NCI-H2171 treated with DMSO at 0.1 percent for 48 hours (cell line): Measurements from ENCODE around the gene CRYBA1.
"Not testable (repeated sequence)": the region's sequence is repeated elsewhere in the genome, so short reads cannot be mapped to it uniquely, and the experiment has no call there.

Experiments
- DNase-seq: peaks from one replicate; lab custom pipeline; 2025; lab: John Stamatoyannopoulos, UW

Gene CRYBA1

GRCh38 chr17:29238133-29238850 is 8.4 kb upstream of the CRYBA1 start:
- DNase-seq: no peak

DNA sequence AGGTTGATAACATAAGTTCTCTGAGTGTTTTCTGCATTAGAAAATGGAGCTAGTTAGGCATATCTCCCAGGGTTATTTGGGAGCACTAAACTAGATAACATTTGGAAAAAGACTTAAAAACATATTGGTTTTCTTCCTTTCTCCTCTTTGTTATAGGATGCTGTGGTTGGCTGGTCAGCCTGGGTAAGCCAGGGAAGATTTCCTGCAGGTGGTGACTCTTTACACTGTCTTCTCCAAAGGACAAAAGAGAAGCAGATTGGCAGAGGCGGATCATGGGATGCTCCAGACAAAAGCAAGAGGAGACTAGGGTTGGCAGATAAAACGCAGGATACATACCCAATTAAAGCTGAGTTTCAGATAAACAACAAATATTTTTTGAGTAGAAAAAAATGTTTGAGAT is 6.2 kb upstream of the CRYBA1 start:
- DNase-seq: no peak

- DNase-seq: no peak
These were observed 5.4 kb upstream of the CRYBA1 start for GRCh38 chr17:29240968-29241963.

GRCh38 chr17:29242051-29242450 is 4.6 kb upstream of the CRYBA1 start:
- DNase-seq: no peak

GRCh38 chr17:29242790-29243189 is 3.9 kb upstream of the CRYBA1 start:
- DNase-seq: no peak

DNA sequence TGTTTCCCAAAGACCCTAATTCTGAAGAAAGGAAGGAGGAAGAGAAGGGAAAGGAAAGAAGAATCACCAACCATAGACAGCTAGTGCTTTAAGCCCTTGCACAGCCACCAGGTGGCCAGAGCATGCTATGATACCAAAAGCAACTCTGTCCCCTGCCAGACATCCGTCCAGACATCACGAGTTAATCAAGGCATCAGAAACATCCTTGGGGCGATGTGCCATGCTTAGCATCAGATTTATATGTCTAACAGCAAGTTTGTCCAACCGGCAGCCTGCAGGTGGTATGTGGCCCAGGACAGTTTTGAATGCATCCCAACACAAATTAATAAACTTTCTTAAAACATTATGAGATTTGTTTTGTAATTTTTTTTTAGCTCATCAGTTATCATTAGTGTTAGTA is 2.9 kb upstream of the CRYBA1 start:
- no peak for DNase-seq

- DNase-seq: no peak
These were observed 1.3 kb upstream of the CRYBA1 start for GRCh38 chr17:29245401-29245800.

DNA sequence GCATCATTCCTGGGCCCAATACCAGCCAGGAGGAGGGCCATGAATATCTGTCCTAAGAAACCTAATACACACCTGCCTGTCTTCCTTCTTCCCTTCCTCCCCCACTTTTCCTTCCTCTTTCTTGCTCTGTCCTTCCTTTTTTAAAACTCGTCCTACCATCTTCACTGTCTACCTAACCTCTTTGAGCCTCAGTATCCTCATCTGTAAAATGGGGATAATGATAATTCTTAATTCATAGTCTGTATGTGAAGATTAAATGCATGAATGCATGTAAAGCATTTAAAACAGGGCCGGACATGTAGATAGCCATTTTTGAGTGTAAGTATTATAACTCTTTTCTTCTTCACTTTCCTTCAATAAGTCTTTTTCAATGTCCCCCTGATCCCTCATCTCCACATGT is 560 bp downstream of the CRYBA1 start:
- DNase-seq: no peak

GRCh38 chr17:29248845-29249244 is 2.2 kb downstream of the CRYBA1 start:
- no peak for DNase-seq

DNA sequence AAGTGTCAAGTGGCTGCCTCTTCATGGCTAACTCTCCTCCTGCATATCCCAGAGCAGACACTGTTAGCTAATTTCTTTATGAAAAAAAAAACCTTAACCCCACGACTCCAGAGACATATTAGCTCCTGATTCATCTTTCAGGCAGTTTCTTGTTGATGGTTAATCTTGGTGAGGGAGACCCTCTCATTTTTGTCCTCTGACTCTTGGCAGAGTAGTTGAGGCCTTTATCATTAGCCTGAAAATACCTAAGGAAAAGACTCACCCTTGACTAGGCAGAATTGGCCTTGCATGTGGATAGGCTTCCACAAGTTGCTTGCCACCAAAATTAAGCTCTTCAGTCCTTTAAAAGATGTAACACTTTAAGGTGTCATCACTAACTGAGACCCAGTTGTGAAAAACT is 4.0 kb downstream of the CRYBA1 start:
- no peak for DNase-seq

DNA sequence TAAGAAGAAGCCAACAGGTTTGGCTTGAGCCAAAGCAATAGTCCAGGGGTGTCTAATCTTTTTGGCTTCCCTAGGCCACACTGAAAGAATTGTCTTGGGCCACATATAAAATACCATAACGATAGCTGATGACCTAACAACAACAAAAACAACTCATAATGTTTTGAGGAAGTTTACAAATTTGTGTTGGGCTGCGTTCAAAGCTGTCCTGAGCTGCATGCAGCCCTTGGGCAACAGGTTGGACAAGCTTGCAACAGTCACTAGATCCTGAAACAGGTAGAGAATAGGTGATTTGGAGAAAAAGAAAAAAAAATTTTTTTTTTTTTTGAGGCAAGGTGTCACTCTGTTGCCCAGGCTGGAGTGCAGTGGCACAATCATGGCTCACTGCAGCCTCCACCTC is 4.5 kb downstream of the CRYBA1 start:
- no peak for DNase-seq

DNA sequence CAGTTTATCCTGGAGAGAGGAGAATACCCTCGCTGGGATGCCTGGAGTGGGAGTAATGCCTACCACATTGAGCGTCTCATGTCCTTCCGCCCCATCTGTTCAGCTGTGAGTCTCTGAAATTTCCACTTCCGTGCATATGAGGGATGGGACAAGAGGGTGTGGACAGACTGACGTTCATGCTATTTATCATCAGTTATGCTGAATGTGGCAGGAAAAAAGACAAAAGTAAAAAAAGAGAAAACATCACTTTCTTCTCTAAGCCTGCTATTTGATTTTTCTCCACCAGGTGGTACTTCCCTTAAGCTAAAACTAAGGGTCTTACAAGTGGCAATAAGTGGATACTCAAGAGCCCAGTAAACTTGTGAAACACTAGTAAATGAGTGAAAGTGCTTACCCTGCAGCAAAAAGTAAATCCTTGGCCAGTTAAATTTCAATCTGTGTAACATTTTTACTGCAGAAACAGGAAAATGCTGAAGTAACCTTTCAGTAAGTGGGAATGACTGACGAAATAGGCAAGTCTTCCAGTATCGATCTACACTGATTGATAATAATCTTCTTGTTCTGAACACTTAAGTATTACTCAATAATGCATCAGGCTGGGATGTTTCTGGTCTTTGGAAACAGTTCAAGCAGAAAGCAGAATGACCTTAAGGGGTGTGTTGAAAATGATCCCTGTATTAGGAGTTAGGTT is 5.6 kb downstream of the CRYBA1 start:
- peak; percentile 29 for DNase-seq

- no peak for DNase-seq
These were observed 6.4 kb downstream of the CRYBA1 start for GRCh38 chr17:29253037-29253436.

DNA sequence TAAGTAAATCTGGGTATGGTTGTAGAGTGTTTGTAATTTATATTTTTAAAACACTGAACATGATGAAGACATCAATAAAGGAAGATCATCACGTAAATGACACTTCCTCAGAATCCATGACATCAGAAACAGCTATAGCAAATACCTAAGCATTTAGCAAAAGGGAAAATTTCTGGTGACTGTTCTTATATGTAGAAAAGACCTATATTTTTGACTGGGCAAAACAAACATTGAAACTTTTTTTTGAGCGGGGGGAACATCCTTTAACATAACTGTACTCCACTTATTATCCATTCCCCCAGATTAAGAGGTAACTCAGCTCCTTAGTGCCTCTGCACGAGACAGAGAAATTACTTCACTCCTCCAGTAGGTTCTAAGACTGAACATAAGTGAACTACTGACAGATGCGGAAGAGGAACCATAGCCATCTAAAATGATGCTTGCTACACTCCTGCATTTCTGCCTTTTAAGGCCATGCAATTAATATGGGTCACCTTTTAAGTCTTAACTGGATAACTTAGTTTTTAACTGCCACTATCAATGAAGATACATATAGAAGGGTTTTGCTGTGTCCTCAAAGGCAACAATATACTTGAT is 9.4 kb downstream of the CRYBA1 start:
- no peak for DNase-seq

DNA sequence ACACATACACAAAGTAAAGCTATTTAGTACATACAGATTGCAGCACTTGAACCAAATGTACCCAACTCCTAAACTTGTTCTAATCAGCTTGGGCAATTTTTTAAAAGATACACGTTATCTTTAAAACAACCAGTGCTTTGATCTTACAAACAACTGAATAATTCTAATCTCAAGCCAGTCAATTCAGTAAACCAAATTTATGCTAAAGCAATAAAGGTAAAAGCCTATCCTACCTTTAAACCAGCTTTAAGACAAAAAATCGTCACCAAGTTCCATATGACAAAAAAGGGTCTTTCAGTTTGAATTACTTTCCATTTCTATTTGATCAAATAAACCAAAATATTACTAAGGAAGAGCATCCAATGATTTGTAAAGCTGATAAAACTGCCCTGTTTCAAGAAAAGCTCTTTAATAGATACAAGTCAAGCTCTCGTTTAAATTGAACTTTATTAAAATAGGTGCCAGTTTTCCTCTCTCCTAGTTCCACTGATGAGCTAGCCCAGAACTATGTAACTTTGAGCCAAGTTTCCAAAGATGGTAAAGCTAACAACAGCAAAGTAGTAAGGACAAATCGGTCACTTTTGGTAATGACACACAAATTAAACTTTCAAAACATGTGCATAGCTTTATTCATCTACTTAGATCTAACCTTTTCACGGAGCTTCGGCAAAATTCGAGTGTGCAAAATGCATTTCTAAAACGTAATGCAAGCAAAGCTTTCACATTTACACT is 10.2 kb downstream of the CRYBA1 start:
- no peak for DNase-seq

- no peak for DNase-seq
These were observed 11.1 kb downstream of the CRYBA1 start for GRCh38 chr17:29257756-29258155.

- no peak for DNase-seq
These were observed 17.3 kb downstream of the CRYBA1 start for GRCh38 chr17:29263916-29264315.

DNA sequence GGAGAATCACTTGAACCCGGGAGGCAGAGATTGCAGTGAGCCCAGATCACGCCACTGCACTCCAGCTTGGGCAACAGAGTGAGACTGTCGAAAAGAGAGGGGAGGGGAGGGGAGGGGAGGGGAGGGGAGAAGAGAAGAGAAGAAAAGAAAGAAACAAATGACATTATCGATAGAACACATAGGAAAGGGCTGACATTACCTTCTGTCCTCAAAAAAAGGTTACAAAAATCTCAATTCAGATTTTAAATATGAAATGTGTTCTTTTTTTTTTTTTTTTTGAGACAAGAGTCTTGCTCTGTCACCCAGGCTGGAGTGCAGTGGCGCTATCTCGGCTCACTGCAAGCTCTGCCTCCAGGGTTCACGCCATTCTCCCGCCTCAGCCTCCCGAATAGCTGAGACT is 25.3 kb downstream of the CRYBA1 start:
- not testable (repeated sequence) for DNase-seq

GRCh38 chr17:29273924-29274323 is 27.3 kb downstream of the CRYBA1 start:
- DNase-seq: no peak

GRCh38 chr17:29278692-29279091 is 32.0 kb downstream of the CRYBA1 start:
- DNase-seq: no peak

DNA sequence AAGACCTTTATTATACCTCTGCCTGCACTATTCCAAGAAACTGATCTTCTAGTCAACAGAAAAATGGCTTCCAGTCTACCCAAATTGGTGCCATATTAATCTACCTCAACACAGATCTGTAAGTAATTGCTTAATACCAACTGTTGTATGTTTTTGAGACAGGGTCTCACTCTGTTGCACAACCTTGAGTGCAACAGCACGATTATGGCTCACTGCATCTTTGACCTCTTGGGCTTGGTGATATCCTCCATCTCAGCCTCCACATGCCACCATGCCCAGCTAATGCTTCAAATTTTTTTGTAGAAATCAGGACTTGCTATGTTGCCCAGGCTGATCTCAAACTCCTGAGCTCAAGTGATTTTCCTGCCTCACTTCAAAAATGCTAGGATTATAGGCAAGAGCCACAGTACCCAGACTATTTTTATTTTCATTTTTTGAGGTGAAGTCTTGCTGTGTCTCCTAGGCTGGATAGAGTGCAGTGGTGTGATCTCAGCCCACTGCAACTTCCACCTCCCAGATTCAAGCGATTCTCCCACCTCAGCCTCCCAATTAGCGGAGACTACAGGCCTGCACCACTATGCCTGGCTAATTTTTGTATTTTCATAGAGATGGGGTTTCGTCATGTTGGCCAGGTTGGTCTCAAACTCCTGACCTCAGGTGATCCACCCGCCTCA is 32.9 kb downstream of the CRYBA1 start:
- DNase-seq: no peak
